Measurements from ENCODE around the gene NAA40. TPM values are rescaled to one million over a fixed set of nuclear protein-coding genes. Genes with fewer than 3 reads are reported as not detected.
A peak's percentile ranks its signal among the peaks of the same experiment; 100 is the strongest.
"Not testable (repeated sequence)": the region's sequence is repeated elsewhere in the genome, so short reads cannot be mapped to it uniquely, and the experiment has no call there.

NAA40 gene
- total RNA-seq, 1 experiment from 2014 or later: 43.7 TPM

DNA sequence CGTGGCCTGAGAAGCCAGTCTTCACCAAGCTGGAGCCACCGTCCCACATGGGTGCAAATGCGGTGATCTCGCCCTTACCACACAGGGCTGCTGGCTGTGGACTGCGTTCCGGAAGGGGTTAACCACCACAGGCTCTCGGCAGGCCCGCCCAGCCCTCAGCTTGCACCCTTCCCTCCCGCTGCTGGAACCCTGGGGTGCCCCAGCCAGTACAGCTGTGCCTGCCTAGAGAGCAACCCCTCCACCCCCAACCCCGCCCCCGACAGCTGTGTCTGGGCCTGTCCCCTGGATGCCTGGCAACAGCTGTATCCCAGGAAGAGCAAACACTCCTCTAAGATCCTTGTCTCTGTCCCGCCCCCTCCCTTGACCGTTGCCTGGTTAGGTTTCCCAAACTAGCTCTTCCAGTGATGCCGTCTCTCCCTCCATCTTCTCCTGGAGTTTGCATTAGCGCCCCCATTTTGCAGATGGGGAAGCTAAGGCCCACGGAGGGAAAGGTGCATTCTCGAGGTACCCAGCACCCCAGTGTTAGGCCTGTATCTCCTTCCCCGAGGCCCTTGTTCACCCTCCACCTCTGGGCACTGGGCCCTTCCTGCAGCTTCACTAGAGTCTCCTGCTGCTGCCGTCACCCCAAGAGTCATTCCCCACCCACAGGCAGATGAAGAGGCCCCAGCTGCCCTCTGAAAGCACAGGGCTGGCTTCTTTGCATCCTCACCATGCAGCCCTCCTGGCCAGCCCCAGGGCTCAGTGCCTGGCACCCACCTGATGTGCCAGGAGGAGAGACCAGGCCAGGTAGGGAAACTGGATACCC is 23.0 kb downstream of the NAA40 start:
- no peaks in the 10 kb centered on the region for H3K9me3 ChIP-seq
- H3K4me3 ChIP-seq (ENCODE audit: low read depth, low read length): no peak overlapping the region
- no peaks in the 10 kb centered on the region for H3K9me3 Mint-ChIP-seq (ENCODE audit: unreplicated experiment)
- H3K27ac Mint-ChIP-seq (ENCODE audit: unreplicated experiment): no peak overlapping the region
- H3K27me3 ChIP-seq (replicated peaks; ENCODE audit: control insufficient read depth, insufficient read depth, low read length): no peaks in the 10 kb centered on the region
- TF ChIP-seq, protein P1, sequence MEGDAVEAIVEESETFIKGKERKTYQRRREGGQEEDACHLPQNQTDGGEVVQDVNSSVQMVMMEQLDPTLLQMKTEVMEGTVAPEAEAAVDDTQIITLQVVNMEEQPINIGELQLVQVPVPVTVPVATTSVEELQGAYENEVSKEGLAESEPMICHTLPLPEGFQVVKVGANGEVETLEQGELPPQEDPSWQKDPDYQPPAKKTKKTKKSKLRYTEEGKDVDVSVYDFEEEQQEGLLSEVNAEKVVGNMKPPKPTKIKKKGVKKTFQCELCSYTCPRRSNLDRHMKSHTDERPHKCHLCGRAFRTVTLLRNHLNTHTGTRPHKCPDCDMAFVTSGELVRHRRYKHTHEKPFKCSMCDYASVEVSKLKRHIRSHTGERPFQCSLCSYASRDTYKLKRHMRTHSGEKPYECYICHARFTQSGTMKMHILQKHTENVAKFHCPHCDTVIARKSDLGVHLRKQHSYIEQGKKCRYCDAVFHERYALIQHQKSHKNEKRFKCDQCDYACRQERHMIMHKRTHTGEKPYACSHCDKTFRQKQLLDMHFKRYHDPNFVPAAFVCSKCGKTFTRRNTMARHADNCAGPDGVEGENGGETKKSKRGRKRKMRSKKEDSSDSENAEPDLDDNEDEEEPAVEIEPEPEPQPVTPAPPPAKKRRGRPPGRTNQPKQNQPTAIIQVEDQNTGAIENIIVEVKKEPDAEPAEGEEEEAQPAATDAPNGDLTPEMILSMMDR (IDR thresholded peaks at IDR 0.05; ENCODE audit: insufficient read depth in 1 of 2, low read depth in 1 of 2, low read length in 1 of 2, severe bottlenecking in 1 of 2, unreplicated experiment in 1 of 2): no peak
- peak; percentile 64 to 65 for DNase-seq
- no peaks in the 10 kb centered on the region for H3K27me3 Mint-ChIP-seq (ENCODE audit: insufficient read depth, unreplicated experiment)
- intact Hi-C loops (cut with micrococcal nuclease; ENCODE audit: unreplicated experiment): no loop called here
- POLR2A ChIA-PET: no interaction called here
- no TSS peak for BruUV-seq (replicated peaks)
- no peak overlapping the region for H3K4me3 Mint-ChIP-seq (ENCODE audit: unreplicated experiment)
- CTCF ChIA-PET: interaction anchor here (1.0 to 1.8 kb wide), 2 partner anchors 9 to 16 kb away, joined by 10 to 12 read pairs; no protein-coding TSS in a partner anchor
- peaks cover 6% of the 10 kb centered on the region for H3K36me3 Mint-ChIP-seq (ENCODE audit: insufficient read depth, unreplicated experiment)
- H3K4me1 Mint-ChIP-seq (ENCODE audit: low read depth, unreplicated experiment): no peaks in the 10 kb centered on the region
- no peaks in the 10 kb centered on the region for H3K36me3 ChIP-seq (ENCODE audit: control insufficient read depth, insufficient read depth, low read length)
- no peaks in the 10 kb centered on the region for H3K4me1 ChIP-seq

- H3K27me3 Mint-ChIP-seq (ENCODE audit: insufficient read depth, unreplicated experiment); H3K36me3 ChIP-seq (ENCODE audit: control insufficient read depth, insufficient read depth, low read length); H3K4me3 Mint-ChIP-seq (ENCODE audit: unreplicated experiment); CTCF ChIA-PET; BruUV-seq (replicated peaks); H3K4me3 ChIP-seq (ENCODE audit: low read depth, low read length); H3K27ac Mint-ChIP-seq (ENCODE audit: unreplicated experiment); DNase-seq; H3K36me3 Mint-ChIP-seq (ENCODE audit: insufficient read depth, unreplicated experiment); H3K4me1 Mint-ChIP-seq (ENCODE audit: low read depth, unreplicated experiment); H3K9me3 Mint-ChIP-seq (ENCODE audit: unreplicated experiment); H3K4me1 ChIP-seq; POLR2A ChIA-PET; H3K9me3 ChIP-seq; H3K27me3 ChIP-seq (replicated peaks; ENCODE audit: control insufficient read depth, insufficient read depth, low read length); intact Hi-C loops (cut with micrococcal nuclease; ENCODE audit: unreplicated experiment): not testable (repeated sequence)
These were observed 25.1 kb downstream of the NAA40 start for GRCh38 chr11:63963895-63964294.

- Mint-ChIP-seq H3K36me3 (ENCODE audit: insufficient read depth, unreplicated experiment) (no peaks in the 10 kb centered on the region), H3K27ac (ENCODE audit: unreplicated experiment) (no peak overlapping the region), H3K4me1 (ENCODE audit: low read depth, unreplicated experiment) (no peaks in the 10 kb centered on the region), H3K27me3 (ENCODE audit: insufficient read depth, unreplicated experiment) (no peaks in the 10 kb centered on the region), H3K4me3 (ENCODE audit: unreplicated experiment) (no peak overlapping the region), H3K9me3 (ENCODE audit: unreplicated experiment) (no peaks in the 10 kb centered on the region)
- no peaks in the 10 kb centered on the region for H3K36me3 ChIP-seq (ENCODE audit: control insufficient read depth, insufficient read depth, low read length)
- H3K27me3 ChIP-seq (replicated peaks; ENCODE audit: control insufficient read depth, insufficient read depth, low read length): no peaks in the 10 kb centered on the region; the same call in 1 of the 2 replicates
- POLR2A ChIA-PET: no interaction called here
- no peaks in the 10 kb centered on the region for H3K4me1 ChIP-seq
- no peak for DNase-seq
- CTCF ChIA-PET: no interaction called here
- TF ChIP-seq, protein P1 (IDR thresholded peaks at IDR 0.05; ENCODE audit: insufficient read depth in 1 of 2, low read depth in 1 of 2, low read length in 1 of 2, severe bottlenecking in 1 of 2, unreplicated experiment in 1 of 2): no peak
- BruUV-seq (replicated peaks): no TSS peak
- intact Hi-C loops (cut with micrococcal nuclease; ENCODE audit: unreplicated experiment): no loop called here
- no peak overlapping the region for H3K4me3 ChIP-seq (ENCODE audit: low read depth, low read length)
- no peaks in the 10 kb centered on the region for H3K9me3 ChIP-seq
These were observed 27.6 kb downstream of the NAA40 start for GRCh38 chr11:63966444-63966843.
